Measurements from ENCODE around the gene DUSP10. TPM values are rescaled to one million over a fixed set of nuclear protein-coding genes. Genes with fewer than 3 reads are reported as not detected.

The DUSP10 gene
- total RNA-seq, 1 experiment from 2014 or later: 6.2 TPM

DNA sequence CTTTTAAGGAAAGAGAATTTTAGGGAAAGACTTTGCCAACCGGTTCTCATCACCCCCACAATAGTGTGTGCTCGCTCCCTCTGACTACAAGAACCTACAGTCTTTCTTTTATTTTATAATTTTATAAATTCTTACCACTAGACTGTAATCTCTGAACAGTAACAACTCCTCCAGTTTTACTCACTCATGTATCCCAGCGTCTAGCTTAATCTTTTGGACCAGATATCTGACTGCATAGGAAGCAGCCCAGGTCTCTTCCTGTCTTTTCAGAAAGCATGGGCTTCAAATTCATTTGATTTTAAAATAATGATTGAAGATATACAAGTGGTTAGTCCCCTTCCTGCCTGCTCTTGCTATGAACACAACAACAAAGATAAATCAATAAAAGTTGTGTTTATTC, 19.0 kb upstream of the DUSP10 start:
- Histone ChIP-seq H3K79me2 (ENCODE audit: low read length) (no peaks in the 10 kb centered on the region), H3K36me3 (ENCODE audit: low read depth, low read length) (no peaks in the 10 kb centered on the region), H3K27me3 (ENCODE audit: low read length) (no peaks in the 10 kb centered on the region), H3K4me3 (ENCODE audit: low read length) (no peak overlapping the region), H2AFZ (ENCODE audit: low read length) (no peak overlapping the region), H3K9me3 (ENCODE audit: low read length) (no peaks in the 10 kb centered on the region), H3K4me2 (ENCODE audit: low read length) (no peak overlapping the region), H4K20me1 (ENCODE audit: low read length) (no peaks in the 10 kb centered on the region), H3K27ac (ENCODE audit: low read length) (no peak overlapping the region), H3F3A (ENCODE audit: low read length, unreplicated experiment) (no peaks in the 10 kb centered on the region), H3K4me1 (ENCODE audit: insufficient read depth, low read length) (no peaks in the 10 kb centered on the region), H3K9ac (ENCODE audit: low read length) (no peak overlapping the region), H3K9me2 (replicated peaks; ENCODE audit: low read length) (0 out of 2 replicates have a peak, but pooled peaks cover 4% of the 10 kb centered on the region)
- intact Hi-C loops (cut with micrococcal nuclease): no loop called here
- TF ChIP-seq EZH2phosphoT487 (IDR thresholded peaks at IDR 0.05; ENCODE audit: borderline replicate concordance, low read length): no peak
- TF ChIP-seq, protein P1, sequence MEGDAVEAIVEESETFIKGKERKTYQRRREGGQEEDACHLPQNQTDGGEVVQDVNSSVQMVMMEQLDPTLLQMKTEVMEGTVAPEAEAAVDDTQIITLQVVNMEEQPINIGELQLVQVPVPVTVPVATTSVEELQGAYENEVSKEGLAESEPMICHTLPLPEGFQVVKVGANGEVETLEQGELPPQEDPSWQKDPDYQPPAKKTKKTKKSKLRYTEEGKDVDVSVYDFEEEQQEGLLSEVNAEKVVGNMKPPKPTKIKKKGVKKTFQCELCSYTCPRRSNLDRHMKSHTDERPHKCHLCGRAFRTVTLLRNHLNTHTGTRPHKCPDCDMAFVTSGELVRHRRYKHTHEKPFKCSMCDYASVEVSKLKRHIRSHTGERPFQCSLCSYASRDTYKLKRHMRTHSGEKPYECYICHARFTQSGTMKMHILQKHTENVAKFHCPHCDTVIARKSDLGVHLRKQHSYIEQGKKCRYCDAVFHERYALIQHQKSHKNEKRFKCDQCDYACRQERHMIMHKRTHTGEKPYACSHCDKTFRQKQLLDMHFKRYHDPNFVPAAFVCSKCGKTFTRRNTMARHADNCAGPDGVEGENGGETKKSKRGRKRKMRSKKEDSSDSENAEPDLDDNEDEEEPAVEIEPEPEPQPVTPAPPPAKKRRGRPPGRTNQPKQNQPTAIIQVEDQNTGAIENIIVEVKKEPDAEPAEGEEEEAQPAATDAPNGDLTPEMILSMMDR (conservative IDR thresholded peaks at IDR 0.05; ENCODE audit: low read depth, low read length): no peak
- no peak for TF ChIP-seq EZH2 (IDR thresholded peaks at IDR 0.05; ENCODE audit: low read length, unreplicated experiment)
- CTCF ChIA-PET: no interaction called here
- no TSS peak for BruUV-seq (replicated peaks)
- POLR2A ChIA-PET (ENCODE audit: unreplicated experiment): no interaction called here
- DNase-seq (no peak), ATAC-seq (no peak)

DNA sequence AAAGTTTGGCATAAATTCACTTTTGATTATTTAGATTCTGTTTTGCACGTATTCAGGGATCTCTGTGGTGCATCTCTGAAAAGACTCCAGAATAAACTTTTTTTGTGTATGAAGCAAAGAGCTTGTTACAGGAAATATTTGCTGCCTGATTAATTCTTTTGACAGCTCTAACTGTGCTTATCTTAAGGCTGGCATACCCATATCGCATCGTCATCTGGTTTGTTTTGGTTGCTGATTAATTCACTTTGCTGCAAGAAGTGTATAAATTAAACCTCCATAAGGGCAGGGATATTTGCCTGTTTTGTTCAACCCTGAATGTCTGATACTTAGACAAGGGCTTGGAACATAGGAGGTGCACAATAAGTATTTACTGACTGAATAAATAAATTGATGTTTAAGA, 17.5 kb upstream of the DUSP10 start:
- POLR2A ChIA-PET (ENCODE audit: unreplicated experiment): no interaction called here
- Histone ChIP-seq H3K9me2 (replicated peaks; ENCODE audit: low read length) (0 out of 2 replicates have a peak, but pooled peaks cover 4% of the 10 kb centered on the region), H3K9ac (ENCODE audit: low read length) (no peak overlapping the region), H3K79me2 (ENCODE audit: low read length) (no peaks in the 10 kb centered on the region), H2AFZ (ENCODE audit: low read length) (no peak overlapping the region), H3K4me2 (ENCODE audit: low read length) (no peak overlapping the region), H3F3A (ENCODE audit: low read length, unreplicated experiment) (no peaks in the 10 kb centered on the region), H4K20me1 (ENCODE audit: low read length) (no peaks in the 10 kb centered on the region), H3K36me3 (ENCODE audit: low read depth, low read length) (no peaks in the 10 kb centered on the region), H3K9me3 (ENCODE audit: low read length) (no peaks in the 10 kb centered on the region), H3K4me1 (ENCODE audit: insufficient read depth, low read length) (no peaks in the 10 kb centered on the region), H3K4me3 (ENCODE audit: low read length) (no peak overlapping the region), H3K27ac (ENCODE audit: low read length) (no peak overlapping the region), H3K27me3 (ENCODE audit: low read length) (no peaks in the 10 kb centered on the region)
- BruUV-seq (replicated peaks): no TSS peak
- CTCF ChIA-PET: no interaction called here
- no peak for DNase-seq
- intact Hi-C loops (cut with micrococcal nuclease): no loop called here
- TF ChIP-seq, protein P1 (conservative IDR thresholded peaks at IDR 0.05; ENCODE audit: low read depth, low read length): no peak
- no peak for TF ChIP-seq EZH2 (IDR thresholded peaks at IDR 0.05; ENCODE audit: low read length, unreplicated experiment)
- TF ChIP-seq EZH2phosphoT487 (IDR thresholded peaks at IDR 0.05; ENCODE audit: borderline replicate concordance, low read length): no peak
- ATAC-seq: no peak

DNA sequence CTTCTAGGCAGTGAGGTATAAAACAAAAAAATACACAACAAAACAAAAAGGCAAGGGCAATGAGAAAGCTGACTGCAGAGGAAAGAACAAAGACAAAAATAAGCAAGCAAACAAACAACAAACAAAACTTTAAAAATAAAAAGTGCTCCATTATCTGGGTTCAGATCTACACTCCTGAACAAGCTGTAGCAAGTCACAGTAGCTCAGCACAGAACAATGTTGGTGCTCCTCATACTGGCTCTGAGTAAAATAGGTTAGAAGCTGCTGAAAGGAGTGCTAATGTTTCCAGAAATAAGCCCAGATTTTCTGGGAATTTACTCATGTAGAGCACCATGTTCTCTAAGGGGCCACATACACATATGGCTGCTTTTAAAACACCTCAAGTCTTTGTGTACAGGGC, 16.6 kb upstream of the DUSP10 start:
- Histone ChIP-seq H3K9ac (ENCODE audit: low read length) (no peak overlapping the region), H3K4me2 (ENCODE audit: low read length) (no peak overlapping the region), H4K20me1 (ENCODE audit: low read length) (no peaks in the 10 kb centered on the region), H3K4me3 (ENCODE audit: low read length) (no peak overlapping the region), H3F3A (ENCODE audit: low read length, unreplicated experiment) (no peaks in the 10 kb centered on the region), H3K27ac (ENCODE audit: low read length) (no peak overlapping the region), H3K9me2 (replicated peaks; ENCODE audit: low read length) (0 out of 2 replicates have a peak, but pooled peaks cover 4% of the 10 kb centered on the region), H3K4me1 (ENCODE audit: insufficient read depth, low read length) (no peaks in the 10 kb centered on the region), H3K27me3 (ENCODE audit: low read length) (no peaks in the 10 kb centered on the region), H3K36me3 (ENCODE audit: low read depth, low read length) (no peaks in the 10 kb centered on the region), H3K79me2 (ENCODE audit: low read length) (no peaks in the 10 kb centered on the region), H3K9me3 (ENCODE audit: low read length) (no peaks in the 10 kb centered on the region), H2AFZ (ENCODE audit: low read length) (no peak overlapping the region)
- no TSS peak for BruUV-seq (replicated peaks)
- no peak for DNase-seq
- intact Hi-C loops (cut with micrococcal nuclease): no loop called here
- TF ChIP-seq, protein P1 (conservative IDR thresholded peaks at IDR 0.05; ENCODE audit: low read depth, low read length): no peak
- TF ChIP-seq EZH2phosphoT487 (IDR thresholded peaks at IDR 0.05; ENCODE audit: borderline replicate concordance, low read length): no peak
- no peak for TF ChIP-seq EZH2 (IDR thresholded peaks at IDR 0.05; ENCODE audit: low read length, unreplicated experiment)
- ChIA-PET POLR2A (ENCODE audit: unreplicated experiment) (no interaction called here), CTCF (no interaction called here)
- ATAC-seq: no peak

All from PC-3 (cell line).